Smooth muscle cell (in vitro differentiated cells): ENCODE data around the gene SSPN. TPM values are rescaled to one million over a fixed set of nuclear protein-coding genes. Genes with fewer than 3 reads are reported as not detected.

Experiments
- DNase-seq: peaks from one replicate; lab custom pipeline; 2025; ENCODE audit not compliant: unreplicated experiment; lab: John Stamatoyannopoulos, UW
- H2AFZ ChIP-seq: fragments of 200-600 bp; sonication (generic); 2 replicates; pipeline ENCODE4 v1.6.0; 2016; ENCODE audit warnings: antibody characterized with exemption, low read depth, mild to moderate bottlenecking
- H3F3A ChIP-seq: fragments of 200-600 bp; sonication (generic); 2 replicates; pipeline ENCODE4 v1.6.0; 2017; ENCODE audit warnings: antibody characterized with exemption, low read depth
- H3K27ac ChIP-seq: fragments of 200-600 bp; sonication (generic); 2 replicates; pipeline ENCODE4 v1.5.1; 2016; ENCODE audit warnings: low read depth, mild to moderate bottlenecking
- H3K27me3 ChIP-seq: fragments of 200-600 bp; sonication (generic); 2 replicates; pipeline ENCODE4 v1.6.1; 2016; ENCODE audit warnings: low read depth, mild to moderate bottlenecking
- H3K36me3 ChIP-seq: fragments of 200-600 bp; sonication (generic); 2 replicates; pipeline ENCODE4 v1.5.1; 2016; ENCODE audit warnings: low read depth
- H3K4me1 ChIP-seq: fragments of 200-600 bp; sonication (generic); 2 replicates; pipeline ENCODE4 v1.5.1; 2016; ENCODE audit warnings: low read depth
- H3K4me2 ChIP-seq: fragments of 200-600 bp; sonication (generic); 2 replicates; pipeline ENCODE4 v1.6.0; 2016; ENCODE audit warnings: mild to moderate bottlenecking
- H3K4me3 ChIP-seq: fragments of 200-600 bp; sonication (generic); 2 replicates; pipeline ENCODE4 v1.5.1; 2016; ENCODE audit warnings: mild to moderate bottlenecking
- H3K79me2 ChIP-seq: fragments of 200-600 bp; sonication (generic); 2 replicates; pipeline ENCODE4 v1.6.0; 2016; ENCODE audit warnings: low read depth, mild to moderate bottlenecking
- H3K9ac ChIP-seq: fragments of 200-600 bp; sonication (generic); 2 replicates; pipeline ENCODE4 v1.6.0; 2016; ENCODE audit warnings: low read depth
- H3K9me3 ChIP-seq: fragments of 200-600 bp; sonication (generic); replicated peaks from 2 replicates; pipeline ENCODE4 v1.5.1; 2016; ENCODE audit warnings: low read depth
- H4K20me1 ChIP-seq: fragments of 200-600 bp; sonication (generic); 2 replicates; pipeline ENCODE4 v1.6.0; 2016; ENCODE audit warnings: low read depth
- WGBS: methylation state at CpG from one replicate; pipeline ENCODE4 v1.1.7; 2016; ENCODE audit warnings: low lambda C conversion rate; 5-methylcytosine and 5-hydroxymethylcytosine counted together
- polyA plus RNA-seq: library from polyadenylated mRNA; unstranded; fragments of >200 nt; fragmentation: Nextera tagmentation; extraction: Ambion mirVana; gene quantifications from 2 replicates; pipeline ENCODE4 v1.2.1, GENCODE V29; 2016
- total RNA-seq: library from RNA; depleted of rRNA; stranded (reverse); fragments of >200 nt; gene quantifications from 2 replicates; pipeline ENCODE4 v1.2.3, GENCODE V29; 2014
- TF ChIP-seq, protein P1 (sequence below): fragments of 200-600 bp; sonication (generic); IDR thresholded peaks from 2 replicates; pipeline ENCODE4 v1.5.1; 2017; ENCODE audit warnings: borderline replicate concordance, mild to moderate bottlenecking, antibody characterized with exemption; ENCODE audit not compliant: insufficient read depth, poor library complexity, severe bottlenecking

The SSPN gene
- total and polyA plus RNA-seq, 2 experiments from 2014 or later: 22.6 to 24.4 TPM

DNA sequence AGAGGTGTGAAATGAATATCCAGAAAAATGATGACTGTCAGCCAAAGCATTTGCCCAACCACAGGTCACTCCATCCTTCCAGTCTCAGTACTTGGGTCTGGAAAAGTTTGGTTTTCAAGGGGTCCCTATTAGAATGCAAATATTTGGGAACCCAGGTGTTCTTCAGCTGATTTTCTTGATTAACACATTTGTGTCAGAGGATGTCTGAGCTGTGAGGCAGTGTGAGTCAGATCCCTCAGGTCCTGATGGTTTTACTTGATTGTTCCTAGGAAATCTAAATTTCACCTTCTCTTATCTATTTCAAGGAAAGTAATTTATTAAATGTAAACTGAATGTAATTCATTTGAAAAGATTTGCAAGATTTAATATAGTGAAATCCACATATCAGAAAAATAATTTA, 71.5 kb downstream of the SSPN start:
- Histone ChIP-seq H3K36me3 (no peaks in the 10 kb centered on the region), H2AFZ (no peak overlapping the region), H3F3A (peaks cover 9% of the 10 kb centered on the region), H3K4me3 (no peak overlapping the region), H3K9ac (no peak overlapping the region), H3K27me3 (no peaks in the 10 kb centered on the region), H3K4me1 (no peaks in the 10 kb centered on the region), H3K9me3 (no peaks in the 10 kb centered on the region), H3K4me2 (no peak overlapping the region), H4K20me1 (no peaks in the 10 kb centered on the region), H3K79me2 (no peaks in the 10 kb centered on the region), H3K27ac (no peak overlapping the region)
- DNase-seq: no peak
- TF ChIP-seq, protein P1, sequence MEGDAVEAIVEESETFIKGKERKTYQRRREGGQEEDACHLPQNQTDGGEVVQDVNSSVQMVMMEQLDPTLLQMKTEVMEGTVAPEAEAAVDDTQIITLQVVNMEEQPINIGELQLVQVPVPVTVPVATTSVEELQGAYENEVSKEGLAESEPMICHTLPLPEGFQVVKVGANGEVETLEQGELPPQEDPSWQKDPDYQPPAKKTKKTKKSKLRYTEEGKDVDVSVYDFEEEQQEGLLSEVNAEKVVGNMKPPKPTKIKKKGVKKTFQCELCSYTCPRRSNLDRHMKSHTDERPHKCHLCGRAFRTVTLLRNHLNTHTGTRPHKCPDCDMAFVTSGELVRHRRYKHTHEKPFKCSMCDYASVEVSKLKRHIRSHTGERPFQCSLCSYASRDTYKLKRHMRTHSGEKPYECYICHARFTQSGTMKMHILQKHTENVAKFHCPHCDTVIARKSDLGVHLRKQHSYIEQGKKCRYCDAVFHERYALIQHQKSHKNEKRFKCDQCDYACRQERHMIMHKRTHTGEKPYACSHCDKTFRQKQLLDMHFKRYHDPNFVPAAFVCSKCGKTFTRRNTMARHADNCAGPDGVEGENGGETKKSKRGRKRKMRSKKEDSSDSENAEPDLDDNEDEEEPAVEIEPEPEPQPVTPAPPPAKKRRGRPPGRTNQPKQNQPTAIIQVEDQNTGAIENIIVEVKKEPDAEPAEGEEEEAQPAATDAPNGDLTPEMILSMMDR: no peak

DNA sequence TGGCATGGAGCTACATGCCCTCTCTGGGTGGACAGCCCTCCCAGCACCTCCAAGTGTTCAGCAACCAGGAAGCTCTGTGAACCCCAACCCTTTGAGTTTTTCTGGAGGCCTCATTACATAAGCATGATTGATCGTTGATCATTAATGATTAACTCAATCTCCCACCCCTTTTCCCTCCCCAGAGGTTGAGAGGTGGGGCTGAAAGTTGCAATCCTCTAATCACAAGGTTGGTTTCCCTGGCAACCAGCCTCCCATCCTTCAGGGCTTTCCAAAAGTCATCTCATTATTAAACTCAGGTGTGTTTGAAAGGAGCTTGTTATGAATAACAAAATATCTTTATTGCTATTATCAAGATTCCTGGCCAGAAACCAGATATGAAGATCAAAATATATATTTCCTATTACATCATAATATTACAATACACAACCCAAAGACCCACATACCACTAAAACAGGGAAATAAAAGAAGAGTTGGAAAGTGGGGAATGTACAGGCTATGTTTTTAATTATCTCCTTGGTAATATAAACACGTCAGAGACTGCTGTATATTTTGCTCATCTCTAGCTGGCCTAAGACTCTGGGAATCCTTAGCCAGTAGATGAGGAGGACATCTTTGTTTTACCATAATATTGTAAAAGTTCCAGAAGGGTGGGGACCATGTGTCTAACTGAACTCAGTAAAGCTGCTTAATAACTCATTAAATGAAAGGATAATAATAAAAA, 73.6 kb downstream of the SSPN start:
- Histone ChIP-seq H3K36me3 (no peaks in the 10 kb centered on the region), H3K27ac (peak overlapping the region; percentile 68), H3K4me2 (no peak overlapping the region), H3K79me2 (no peaks in the 10 kb centered on the region), H3K4me1 (peaks cover 2% of the 10 kb centered on the region), H3F3A (peaks cover 24% of the 10 kb centered on the region), H3K27me3 (no peaks in the 10 kb centered on the region), H2AFZ (peak overlapping the region; percentile 42), H3K9me3 (no peaks in the 10 kb centered on the region), H3K9ac (no peak overlapping the region), H4K20me1 (no peaks in the 10 kb centered on the region), H3K4me3 (no peak overlapping the region)
- TF ChIP-seq, protein P1: no peak
- no peak for DNase-seq
- 61% methylated on average over 2 of the region's 2 CpGs for WGBS

DNA sequence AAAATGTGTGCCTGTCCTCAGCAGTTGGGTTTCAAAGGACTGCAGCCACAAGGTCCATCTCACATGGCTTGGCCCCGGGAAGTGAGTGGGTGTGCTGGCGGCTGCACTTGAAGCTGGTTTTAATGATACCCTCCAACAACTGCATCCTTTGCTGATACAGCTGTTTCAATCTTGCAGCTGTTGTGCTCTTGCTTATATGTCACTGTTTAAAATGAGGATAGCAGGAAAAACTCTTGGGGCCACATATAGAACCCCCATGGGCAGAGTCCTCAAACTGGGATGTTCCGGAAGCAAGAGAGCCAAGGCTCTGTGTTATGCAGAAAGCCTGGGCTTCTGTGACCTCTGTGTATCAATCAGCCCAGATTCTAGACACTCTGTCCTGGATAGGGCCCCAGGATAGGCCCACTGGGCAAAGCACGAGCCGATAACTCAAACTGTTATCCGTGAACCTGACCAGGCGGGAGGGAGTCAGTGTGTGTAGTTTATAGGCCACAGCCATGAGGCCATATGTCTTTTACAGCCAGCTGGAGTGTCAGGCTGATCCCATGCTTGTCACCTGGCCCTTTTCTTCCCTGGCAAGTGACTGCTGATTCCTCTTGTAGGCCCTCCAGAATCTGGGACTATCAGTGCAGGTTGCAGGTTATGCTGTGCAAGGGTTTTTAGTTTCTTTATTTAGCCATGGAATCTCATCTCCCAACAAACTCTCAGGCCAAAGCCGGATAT, 74.3 kb downstream of the SSPN start:
- peak overlapping the region; percentile 68 for H3K27ac ChIP-seq
- no peak overlapping the region for H3K4me3 ChIP-seq
- peak overlapping the region; percentile 42 for H2AFZ ChIP-seq
- DNase-seq: no peak
- H3K27me3 ChIP-seq: no peaks in the 10 kb centered on the region
- peaks cover 3% of the 10 kb centered on the region for H3K4me1 ChIP-seq
- H3K9ac ChIP-seq: no peak overlapping the region
- H4K20me1 ChIP-seq: no peaks in the 10 kb centered on the region
- WGBS: 76% methylated on average over 8 of the region's 8 CpGs
- H3K4me2 ChIP-seq: no peak overlapping the region
- peaks cover 27% of the 10 kb centered on the region for H3F3A ChIP-seq
- H3K9me3 ChIP-seq: no peaks in the 10 kb centered on the region
- no peaks in the 10 kb centered on the region for H3K36me3 ChIP-seq
- no peaks in the 10 kb centered on the region for H3K79me2 ChIP-seq
- TF ChIP-seq, protein P1: no peak
